Measurements from ENCODE around the gene ADCY3.

Gene ADCY3

GRCh38 chr2:24792542-24792873, 127.5 kb downstream of the ADCY3 start:
- ATAC-seq, result no peak
- TF ChIP-seq TCF4 (CRISPR knock-in tag; IDR thresholded peaks at IDR 0.05; ENCODE audit: borderline replicate concordance) (peak; percentile 35; the same call in 1 of the 2 replicates), CSDC2 (CRISPR knock-in tag; IDR thresholded peaks at IDR 0.05) (no peak)

GRCh38 chr2:24791452-24791851, 128.6 kb downstream of the ADCY3 start:
- no peak for TF ChIP-seq TOX (CRISPR knock-in tag; IDR thresholded peaks at IDR 0.05; ENCODE audit: borderline replicate concordance)
- TF ChIP-seq CSDC2 (CRISPR knock-in tag; IDR thresholded peaks at IDR 0.05), result no peak
- TF ChIP-seq ESRRG (CRISPR knock-in tag; IDR thresholded peaks at IDR 0.05), result no peak
- ATAC-seq, result no peak

- no peak for ATAC-seq
- TF ChIP-seq PATZ1 (CRISPR knock-in tag; IDR thresholded peaks at IDR 0.05; ENCODE audit: borderline replicate concordance), result no peak
Measured at GRCh38 chr2:24788816-24789215, 131.2 kb downstream of the ADCY3 start.

GRCh38 chr2:24787532-24787931, 132.5 kb downstream of the ADCY3 start:
- no peak for TF ChIP-seq ARNTL (CRISPR knock-in tag; IDR thresholded peaks at IDR 0.05; ENCODE audit: borderline replicate concordance, low read depth)
- no peak for TF ChIP-seq CSRNP3 (CRISPR knock-in tag; IDR thresholded peaks at IDR 0.05)
- no peak for TF ChIP-seq ZNF565 (CRISPR knock-in tag; conservative IDR thresholded peaks at IDR 0.05; ENCODE audit: low read depth)
- TF ChIP-seq ZNF8 (CRISPR knock-in tag; IDR thresholded peaks at IDR 0.05), result no peak
- no peak for TF ChIP-seq RARB (CRISPR knock-in tag; IDR thresholded peaks at IDR 0.05)
- TF ChIP-seq PATZ1 (CRISPR knock-in tag; IDR thresholded peaks at IDR 0.05; ENCODE audit: borderline replicate concordance), result no peak
- no peak for TF ChIP-seq BACH2 (CRISPR knock-in tag; IDR thresholded peaks at IDR 0.05; ENCODE audit: borderline replicate concordance)
- no peak for TF ChIP-seq TOX (CRISPR knock-in tag; IDR thresholded peaks at IDR 0.05; ENCODE audit: borderline replicate concordance)
- TF ChIP-seq OSR1 (CRISPR knock-in tag; IDR thresholded peaks at IDR 0.05), result no peak
- no peak for TF ChIP-seq CSDC2 (CRISPR knock-in tag; IDR thresholded peaks at IDR 0.05)
- TF ChIP-seq PPARA (CRISPR knock-in tag; IDR thresholded peaks at IDR 0.05; ENCODE audit: borderline replicate concordance), result no peak
- TF ChIP-seq ZNF70 (CRISPR knock-in tag; IDR thresholded peaks at IDR 0.05), result no peak
- ATAC-seq, result no peak

- no peak for ATAC-seq
- TF ChIP-seq ZNF565 (CRISPR knock-in tag; conservative IDR thresholded peaks at IDR 0.05; ENCODE audit: low read depth), result no peak
- no peak for TF ChIP-seq TSHZ2 (CRISPR knock-in tag; IDR thresholded peaks at IDR 0.05)
- TF ChIP-seq PPARA (CRISPR knock-in tag; IDR thresholded peaks at IDR 0.05; ENCODE audit: borderline replicate concordance), result no peak
- no peak for TF ChIP-seq ZC3H10 (CRISPR knock-in tag; IDR thresholded peaks at IDR 0.05)
Measured at GRCh38 chr2:24785671-24786321, 134.2 kb downstream of the ADCY3 start.

- no peak for ATAC-seq
- TF ChIP-seq POU6F1 (CRISPR knock-in tag; IDR thresholded peaks at IDR 0.05; ENCODE audit: borderline replicate concordance, low read depth) (no peak), PPARA (CRISPR knock-in tag; IDR thresholded peaks at IDR 0.05; ENCODE audit: borderline replicate concordance) (no peak), ZFP3 (CRISPR knock-in tag; IDR thresholded peaks at IDR 0.05) (no peak), ESRRG (CRISPR knock-in tag; IDR thresholded peaks at IDR 0.05) (no peak), RARB (CRISPR knock-in tag; IDR thresholded peaks at IDR 0.05) (no peak), ZNF8 (CRISPR knock-in tag; IDR thresholded peaks at IDR 0.05) (no peak), PATZ1 (CRISPR knock-in tag; IDR thresholded peaks at IDR 0.05; ENCODE audit: borderline replicate concordance) (no peak), ARNTL (CRISPR knock-in tag; IDR thresholded peaks at IDR 0.05; ENCODE audit: borderline replicate concordance, low read depth) (no peak)
Measured at GRCh38 chr2:24783641-24784040, 136.4 kb downstream of the ADCY3 start.

All from SK-N-SH treated with all-trans-retinoic acid at 6 μM for 48 hours (cell line).